ENCODE results near the gene C14orf93. TPM values are rescaled to one million over a fixed set of nuclear protein-coding genes. Genes with fewer than 3 reads are reported as not detected.

The C14orf93 gene, protein sequence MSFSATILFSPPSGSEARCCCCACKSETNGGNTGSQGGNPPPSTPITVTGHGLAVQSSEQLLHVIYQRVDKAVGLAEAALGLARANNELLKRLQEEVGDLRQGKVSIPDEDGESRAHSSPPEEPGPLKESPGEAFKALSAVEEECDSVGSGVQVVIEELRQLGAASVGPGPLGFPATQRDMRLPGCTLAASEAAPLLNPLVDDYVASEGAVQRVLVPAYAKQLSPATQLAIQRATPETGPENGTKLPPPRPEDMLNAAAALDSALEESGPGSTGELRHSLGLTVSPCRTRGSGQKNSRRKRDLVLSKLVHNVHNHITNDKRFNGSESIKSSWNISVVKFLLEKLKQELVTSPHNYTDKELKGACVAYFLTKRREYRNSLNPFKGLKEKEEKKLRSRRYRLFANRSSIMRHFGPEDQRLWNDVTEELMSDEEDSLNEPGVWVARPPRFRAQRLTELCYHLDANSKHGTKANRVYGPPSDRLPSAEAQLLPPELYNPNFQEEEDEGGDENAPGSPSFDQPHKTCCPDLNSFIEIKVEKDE
- total RNA-seq (10 to 100 TPM in 1 of 4 donors, 1 to 10 TPM in 3; 5.8 to 11.4 (median 6.7) TPM), polyA plus RNA-seq (4.1 TPM)
- long read RNA-seq, donor 1, partial matches to known transcripts = 1 of 3 reads
- long read RNA-seq, donor 1, other reads (novel, unspliced or antisense) = 1 of 3 reads
- long read RNA-seq, donor 2, partial matches to known transcripts = 0 of 1 reads
- long read RNA-seq, donor 2, other reads (novel, unspliced or antisense) = 0 of 1 reads
- long read RNA-seq, donor 3, partial matches to known transcripts = 1 of 5 reads
- long read RNA-seq, donor 3, other reads (novel, unspliced or antisense) = 2 of 5 reads
- long read RNA-seq, donor 4, partial matches to known transcripts = 0 of 5 reads
- long read RNA-seq, donor 4, other reads (novel, unspliced or antisense) = 3 of 5 reads

- H3K4me1 ChIP-seq (ENCODE audit: control insufficient read depth, insufficient read depth, low read length) = no peaks in the 10 kb centered on the region
- peak within 1 kb of the TSS; percentile 87 for H3K27ac ChIP-seq (ENCODE audit: low read length)
- WGBS = 1% methylated on average over 40 of the region's 40 CpGs
- intact Hi-C loops (cut with DNase I) = no loop called here
- H3K27me3 ChIP-seq (ENCODE audit: control insufficient read depth, insufficient read depth) = no peaks in the 10 kb centered on the region
- H3K4me3 ChIP-seq (ENCODE audit: low read length) = peak within 1 kb of the TSS; percentile 90
- peak; percentile 60 to 64 for ATAC-seq
- H3K9me3 ChIP-seq (ENCODE audit: control insufficient read depth, low read length) = no peaks in the 10 kb centered on the region
- peak; percentile 85 to 95 (median 93) for DNase-seq
Observed at GRCh38 chr14:23009939-23010726, at the start of gene C14orf93. C14orf93 (minus strand) TSS chr14:23010143; CDS start chr14:22999023, 11,120 bp downstream.

DNA sequence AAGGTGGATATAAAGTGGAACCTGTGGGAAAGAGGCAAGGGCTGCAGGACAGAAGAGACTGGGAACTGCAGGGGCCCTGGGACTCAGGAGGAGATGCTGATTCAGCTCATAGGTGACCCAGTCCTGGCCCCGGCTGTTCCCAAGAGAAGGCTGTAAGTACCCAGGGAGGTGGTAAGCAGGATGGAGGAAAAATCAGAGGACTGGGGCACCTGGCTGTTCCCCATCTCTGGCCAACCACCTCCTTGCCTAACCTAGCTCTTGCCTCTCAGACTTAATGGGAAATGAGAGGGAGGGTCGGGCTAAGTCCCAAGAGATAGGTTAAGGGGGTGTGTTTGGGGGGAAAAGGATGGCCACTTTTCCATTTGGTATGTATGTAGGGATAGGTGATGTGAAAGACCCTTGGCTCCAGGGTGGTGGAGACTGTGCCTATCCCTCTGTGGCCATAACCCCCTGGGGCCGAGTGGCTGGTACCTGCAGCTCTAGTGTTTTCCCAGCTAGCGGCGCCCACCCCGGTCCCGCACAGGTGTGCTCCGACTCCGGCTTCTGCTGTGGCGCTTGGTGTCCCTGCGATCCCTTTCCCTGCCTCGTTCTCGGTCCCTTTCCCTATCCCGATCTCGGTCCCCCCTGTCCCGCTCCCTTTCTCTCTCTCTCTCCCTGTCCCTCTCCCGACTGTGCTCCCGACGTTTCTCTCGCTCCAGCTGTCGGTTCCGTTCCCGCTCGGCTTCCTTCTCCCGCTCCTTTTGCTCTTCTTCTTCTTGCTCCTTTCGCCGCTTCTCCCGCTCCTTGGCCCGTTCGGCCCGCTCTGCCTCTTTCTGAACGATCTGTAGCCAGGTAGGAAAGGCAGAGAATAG, 48.9 kb upstream of the C14orf93 start:
- 89% methylated on average over 32 of the region's 32 CpGs for whole genome bisulfite sequencing
- Histone ChIP-seq H3K27ac (ENCODE audit: low read length) (no peak overlapping the region), H3K27me3 (ENCODE audit: control insufficient read depth, insufficient read depth) (no peaks in the 10 kb centered on the region), H3K4me1 (ENCODE audit: control insufficient read depth, insufficient read depth, low read length) (peaks cover 5% of the 10 kb centered on the region), H3K4me3 (ENCODE audit: low read length) (no peak overlapping the region), H3K9me3 (ENCODE audit: control insufficient read depth, low read length) (no peaks in the 10 kb centered on the region)
- ATAC-seq = no peak
- intact Hi-C loops (cut with DNase I) = loop anchor here in 1 of 4 donors (2.0 kb wide), 1 partner anchor 72 kb away; no protein-coding TSS in a partner anchor
- DNase-seq = peak in 2 of 3 donors; percentile 39 to 44

- no peaks in the 10 kb centered on the region for H3K27me3 ChIP-seq (ENCODE audit: control insufficient read depth, insufficient read depth)
- H3K4me1 ChIP-seq (ENCODE audit: control insufficient read depth, insufficient read depth, low read length) = peaks cover 5% of the 10 kb centered on the region
- peak; percentile 73 to 81 for ATAC-seq
- intact Hi-C loops (cut with DNase I) = loop anchor here in 3 of 4 donors (2.0 kb wide), 1 partner anchor 71 kb away; no protein-coding TSS in a partner anchor
- no peaks in the 10 kb centered on the region for H3K9me3 ChIP-seq (ENCODE audit: control insufficient read depth, low read length)
- H3K4me3 ChIP-seq (ENCODE audit: low read length) = peak overlapping the region; percentile 83
- 1% methylated on average over 51 of the region's 51 CpGs for WGBS
- peak; percentile 87 to 94 (median 94) for DNase-seq
- no peak overlapping the region for H3K27ac ChIP-seq (ENCODE audit: low read length)
Observed at GRCh38 chr14:23057757-23058653, 48.1 kb upstream of the C14orf93 start.

- ATAC-seq (peak; percentile 64 to 75), DNase-seq (peak; percentile 71 to 91 (median 89))
- Histone ChIP-seq H3K27ac (ENCODE audit: low read length) (no peak within 1 kb of the TSS), H3K4me1 (ENCODE audit: control insufficient read depth, insufficient read depth, low read length) (peaks cover 3% of the 10 kb centered on the region), H3K27me3 (ENCODE audit: control insufficient read depth, insufficient read depth) (no peaks in the 10 kb centered on the region), H3K9me3 (ENCODE audit: control insufficient read depth, low read length) (no peaks in the 10 kb centered on the region), H3K4me3 (ENCODE audit: low read length) (peak within 1 kb of the TSS; percentile 83)
- 2% methylated on average over 72 of the region's 73 CpGs for WGBS
- intact Hi-C loops (cut with DNase I) = loop anchor here in 2 of 4 donors (2.0 kb wide), 1 partner anchor 70 kb away; no protein-coding TSS in a partner anchor
Observed at GRCh38 chr14:23056956-23057756, 47.2 kb upstream of the C14orf93 start, which contains the start of gene CDH24. CDH24 (minus strand) TSS chr14:23057520; CDS start chr14:23055733, 1,787 bp downstream.

DNA sequence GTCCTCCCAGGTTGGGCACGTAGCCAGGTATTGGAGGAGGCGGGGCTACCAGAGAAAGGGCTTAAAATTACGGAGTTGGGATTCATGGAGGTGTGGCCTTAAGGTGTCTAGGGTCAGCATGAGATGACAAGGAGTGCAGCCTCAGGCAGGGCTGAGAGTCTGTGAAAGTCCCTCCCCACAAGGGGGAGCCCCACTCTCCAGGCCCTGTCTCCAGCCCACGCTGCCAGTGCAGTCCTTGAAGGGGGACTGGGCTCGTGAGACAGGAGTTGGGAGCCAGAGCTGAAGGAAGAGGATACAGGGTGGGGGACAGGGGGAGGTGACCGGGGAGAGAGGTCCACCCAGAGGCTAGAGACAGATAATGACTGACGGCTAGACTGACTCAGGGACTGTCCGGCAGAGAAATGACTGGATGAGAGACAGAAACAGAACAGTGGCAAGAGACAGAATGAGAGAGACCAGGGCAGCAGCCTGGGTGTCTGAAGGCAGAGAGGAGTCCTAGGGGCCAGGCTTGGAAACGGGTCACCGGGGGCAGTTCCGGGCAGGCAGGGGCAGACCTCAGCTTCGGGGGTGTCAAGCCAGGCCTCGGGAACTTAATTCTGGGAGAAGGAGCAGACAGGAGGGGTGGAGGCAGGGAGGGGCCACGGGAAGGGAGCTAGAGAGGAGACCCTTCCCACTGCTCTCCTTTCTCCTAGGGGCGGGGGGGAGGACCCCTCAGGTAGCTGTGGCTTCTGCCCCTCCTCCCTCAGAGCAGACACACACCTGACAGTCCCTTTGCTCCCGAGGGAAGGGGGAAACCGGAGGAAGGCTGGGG, 46.4 kb upstream of the C14orf93 start:
- Histone ChIP-seq H3K27me3 (ENCODE audit: control insufficient read depth, insufficient read depth) (no peaks in the 10 kb centered on the region), H3K4me1 (ENCODE audit: control insufficient read depth, insufficient read depth, low read length) (no peaks in the 10 kb centered on the region), H3K4me3 (ENCODE audit: low read length) (no peak overlapping the region), H3K9me3 (ENCODE audit: control insufficient read depth, low read length) (no peaks in the 10 kb centered on the region), H3K27ac (ENCODE audit: low read length) (no peak overlapping the region)
- ATAC-seq (peak; percentile 38 to 58), DNase-seq (peak; percentile 61 to 82 (median 77))
- 12% methylated on average over 17 of the region's 17 CpGs for WGBS
- intact Hi-C loops (cut with DNase I) = loop anchor here in 2 of 4 donors (2.0 kb wide), 1 partner anchor 70 kb away; no protein-coding TSS in a partner anchor

DNA sequence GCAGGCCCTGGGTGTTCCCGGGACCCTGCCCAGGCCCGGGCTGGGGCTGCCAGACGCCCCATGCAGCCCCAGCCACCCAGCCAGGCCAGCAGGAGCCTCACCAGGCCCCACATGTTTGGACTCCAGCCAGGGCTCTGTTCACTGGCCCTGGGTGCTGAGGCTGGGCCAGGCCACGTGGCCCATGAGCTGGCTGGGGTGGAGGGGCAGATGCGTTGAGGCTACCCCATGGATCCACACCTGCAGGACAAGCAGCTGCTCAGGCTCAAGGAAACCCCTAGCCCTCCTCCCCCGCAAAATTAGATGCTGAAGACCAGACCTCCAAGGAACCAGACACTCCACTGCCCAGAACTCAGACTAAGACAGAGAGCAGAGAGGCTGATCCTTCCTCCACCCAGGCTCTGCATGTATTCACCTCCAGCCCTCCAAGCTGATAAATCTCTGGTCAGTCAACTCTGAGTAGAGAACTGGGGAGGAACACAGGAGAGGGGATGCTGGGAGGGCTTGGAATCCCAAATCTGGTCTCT, 45.7 kb upstream of the C14orf93 start:
- no peaks in the 10 kb centered on the region for H3K9me3 ChIP-seq (ENCODE audit: control insufficient read depth, low read length)
- WGBS = 77% methylated on average over 6 of the region's 6 CpGs
- H3K4me1 ChIP-seq (ENCODE audit: control insufficient read depth, insufficient read depth, low read length) = no peaks in the 10 kb centered on the region
- intact Hi-C loops (cut with DNase I) = loop anchor here in 2 of 4 donors (2.0 kb wide), 1 partner anchor 69 kb away; no protein-coding TSS in a partner anchor
- H3K27me3 ChIP-seq (ENCODE audit: control insufficient read depth, insufficient read depth) = no peaks in the 10 kb centered on the region
- H3K27ac ChIP-seq (ENCODE audit: low read length) = no peak overlapping the region
- no peak for ATAC-seq
- no peak overlapping the region for H3K4me3 ChIP-seq (ENCODE audit: low read length)
- peak in 2 of 3 donors; percentile 48 to 73 for DNase-seq

- Histone ChIP-seq H3K27me3 (ENCODE audit: control insufficient read depth, insufficient read depth) (no peaks in the 10 kb centered on the region), H3K27ac (ENCODE audit: low read length) (no peak overlapping the region), H3K9me3 (ENCODE audit: control insufficient read depth, low read length) (no peaks in the 10 kb centered on the region), H3K4me3 (ENCODE audit: low read length) (no peak overlapping the region), H3K4me1 (ENCODE audit: control insufficient read depth, insufficient read depth, low read length) (no peaks in the 10 kb centered on the region)
- ATAC-seq = no peak
- DNase-seq = peak in 1 of 3 donors; percentile 17
- intact Hi-C loops (cut with DNase I) = no loop called here
- WGBS = 98% methylated on average over 12 of the region's 12 CpGs
Observed at GRCh38 chr14:23055147-23055550, 45.2 kb upstream of the C14orf93 start.

Data from right cardiac atrium (tissue), 5 donors.